GM12878 (cell line): ENCODE data around the gene M1AP. TPM values are rescaled to one million over a fixed set of nuclear protein-coding genes. Genes with fewer than 3 reads are reported as not detected.
A peak's percentile ranks its signal among the peaks of the same experiment; 100 is the strongest.

Experiments used
- ATAC-seq: fragments of 200-7000 bp; cut with Tn5 transposase; 3 replicates; pipeline ENCODE4 v1.9.1; 2020; ENCODE audit warnings: mild to moderate bottlenecking, moderate library complexity
- BruUV-seq: library from RNA; stranded (reverse); fragments of 400-500 nt; replicated peaks from 2 replicates; lab custom pipeline; 2021; lab: Mats Ljungman, UMichigan
- CTCF ChIA-PET: fragments of 300-600 bp; sonication (Branson Sonifier 250); formaldehyde crosslinking; extraction: SDS; loops from one replicate; lab custom pipeline; 2021; ENCODE audit warnings: inconsistent platforms; lab: Yijun Ruan, JAX
- POLR2A ChIA-PET: fragments of 350-600 bp; formaldehyde crosslinking; extraction: SDS; loops from one replicate; lab custom pipeline; 2021; ENCODE audit warnings: inconsistent platforms; lab: Charles Lee
- RAD21 ChIA-PET: fragments of 300-600 bp; sonication (Branson Sonifier 250); formaldehyde crosslinking; loops from one replicate; lab custom pipeline; 2023; ENCODE audit warnings: antibody characterized with exemption; ENCODE audit not compliant: unreplicated experiment; lab: Charles Lee
- SMC1A ChIA-PET: fragments of 300-600 bp; sonication (Branson Sonifier 250); formaldehyde crosslinking; loops from one replicate; lab custom pipeline; 2023; ENCODE audit not compliant: unreplicated experiment, uncharacterized antibody; lab: Charles Lee
- DNase-seq: peaks from one replicate; pipeline ENCODE4 v3.0.0-alpha.2; 2011; ENCODE audit warnings: low read depth, low spot score
- FAIRE-seq: peaks from 3 replicates; lab custom pipeline; 2011; peaks lifted over from hg19 to GRCh38; lab: Jason Lieb, UNC
- H2AFZ ChIP-seq: 2 replicates; pipeline ENCODE4 v1.6.0; 2011; ENCODE audit warnings: low read depth, low read length, control low read depth; ENCODE audit not compliant: control insufficient read depth
- H3K27ac ChIP-seq: 2 replicates; pipeline ENCODE4 v1.5.1; 2011; ENCODE audit warnings: control low read depth; ENCODE audit not compliant: control insufficient read depth, insufficient read depth
- H3K27me3 ChIP-seq, 2 experiments: replicated peaks in 1 of 2; 2 replicates each; pipeline versions ENCODE4 v1.6.0 to v1.6.1; 2011; ENCODE audit warnings: low read length in 1 of 2; ENCODE audit not compliant: control insufficient read depth in 2 of 2, insufficient read depth in 2 of 2
- H3K36me3 ChIP-seq, 2 experiments: 2 replicates each; pipeline ENCODE4 v1.5.1; 2011; ENCODE audit warnings: low read length in 1 of 2; ENCODE audit not compliant: control insufficient read depth in 2 of 2, insufficient read depth in 2 of 2
- H3K4me1 ChIP-seq: 2 replicates; pipeline ENCODE4 v1.6.1; 2011; ENCODE audit warnings: mild to moderate bottlenecking, low read length, moderate library complexity, mixed read lengths; ENCODE audit not compliant: control insufficient read depth, insufficient read depth
- H3K4me2 ChIP-seq: 2 replicates; pipeline ENCODE4 v1.6.0; 2011; ENCODE audit warnings: control low read depth; ENCODE audit not compliant: control insufficient read depth, insufficient read depth
- H3K4me3 ChIP-seq: fragments of 200-600 bp; sonication (generic); 2 replicates; pipeline ENCODE4 v1.5.1; 2016
- H3K79me2 ChIP-seq: 2 replicates; pipeline ENCODE4 v1.6.0; 2011; ENCODE audit warnings: low read length; ENCODE audit not compliant: control insufficient read depth, insufficient read depth
- H3K9ac ChIP-seq: 2 replicates; pipeline ENCODE4 v1.8.0; 2011; ENCODE audit warnings: low read length, control low read depth, mixed read lengths; ENCODE audit not compliant: control insufficient read depth, insufficient read depth
- H3K9me3 ChIP-seq: replicated peaks from 3 replicates; pipeline ENCODE4 v1.5.1; 2011; ENCODE audit warnings: mild to moderate bottlenecking, low read length; ENCODE audit not compliant: control insufficient read depth, insufficient read depth
- H4K20me1 ChIP-seq: 2 replicates; pipeline ENCODE4 v1.6.0; 2011; ENCODE audit not compliant: control insufficient read depth, insufficient read depth
- ETV6 ChIP-seq, 2 experiments: fragments of 450-650 bp in 1 of 2; IDR thresholded peaks in 1 of 2; conservative IDR thresholded peaks in 1 of 2; 2 replicates each; pipeline ENCODE4 v1.6.1; 2014; ENCODE audit warnings: antibody characterized with exemption in 1 of 2, borderline replicate concordance in 1 of 2, low read depth in 1 of 2, mild to moderate bottlenecking in 1 of 2, moderate library complexity in 1 of 2
- LARP7 ChIP-seq: fragments of 450-650 bp; IDR thresholded peaks from 2 replicates; pipeline ENCODE4 v1.6.1; 2017; ENCODE audit warnings: mild to moderate bottlenecking
- RB1 ChIP-seq: fragments of 450-650 bp; formaldehyde crosslinking; IDR thresholded peaks from 2 replicates; pipeline ENCODE4 v1.6.1; 2017; ENCODE audit warnings: mild to moderate bottlenecking, borderline replicate concordance
- TCF12 ChIP-seq: IDR thresholded peaks from 2 replicates; pipeline ENCODE4 v1.6.1; 2011; ENCODE audit warnings: low read depth, mild to moderate bottlenecking, low read length
- TCF3 ChIP-seq: IDR thresholded peaks from 2 replicates; pipeline ENCODE4 v1.6.1; 2012; ENCODE audit warnings: low read depth, mild to moderate bottlenecking, low read length, borderline replicate concordance; ENCODE audit not compliant: insufficient read depth
- WGBS: methylation state at CpG from one replicate; pipeline ENCODE4 v1.1.6; 2016; ENCODE audit warnings: low lambda C conversion rate; ENCODE audit not compliant: insufficient replicate concordance, insufficient coverage; ENCODE audit errors: missing lambda C conversion rate; 5-methylcytosine and 5-hydroxymethylcytosine counted together
- in situ Hi-C: fragments of 300-500 bp; cut with MboI; formaldehyde crosslinking; loops from 9 replicates; pipeline ENCODE4 v1.14.3; 2018; ENCODE audit warnings: mixed read lengths
- intact Hi-C: fragments of 100-400 bp; cut with micrococcal nuclease; formaldehyde crosslinking; loops from one replicate; pipeline ENCODE4 v1.14.2; 2022; ENCODE audit not compliant: unreplicated experiment
- polyA plus RNA-seq, 11 experiments: library from polyadenylated mRNA; depleted of rRNA in 4 of 11; unstranded in 6 of 11; stranded (reverse) in 5 of 11; fragments of >200 nt; fragmentation: Nextera tagmentation in 4 of 11; fragmentation: Illumina TruSeq in 1 of 11; extraction: Ambion mirVana in 4 of 11; extraction: Trizol in 1 of 11; gene quantifications; 1 replicate in 1 of 11; 2 replicates in 10 of 11; pipeline versions ENCODE4 v1.2.1 to v1.2.3, GENCODE V29; 2011 to 2016; ENCODE audit warnings: inconsistent platforms in 2 of 11, missing spikeins in 2 of 11, low read depth in 1 of 11
- total RNA-seq, 4 experiments: library from RNA; depleted of rRNA in 3 of 4; stranded (reverse); fragments of >200 nt in 3 of 4; fragmentation: Illumina TruSeq in 1 of 4; extraction: Trizol in 1 of 4; gene quantifications; 2 replicates each; pipeline versions ENCODE4 v1.2.1 to v1.2.3, GENCODE V29; 2013 to 2021

M1AP gene
- total and polyA plus RNA-seq, 10 of the 15 experiments (the other 5 are each of a cell fraction or from before 2014, with no cell fraction given), result 0.04 to 0.32 (median 0.16) TPM; not detected in 4

DNA sequence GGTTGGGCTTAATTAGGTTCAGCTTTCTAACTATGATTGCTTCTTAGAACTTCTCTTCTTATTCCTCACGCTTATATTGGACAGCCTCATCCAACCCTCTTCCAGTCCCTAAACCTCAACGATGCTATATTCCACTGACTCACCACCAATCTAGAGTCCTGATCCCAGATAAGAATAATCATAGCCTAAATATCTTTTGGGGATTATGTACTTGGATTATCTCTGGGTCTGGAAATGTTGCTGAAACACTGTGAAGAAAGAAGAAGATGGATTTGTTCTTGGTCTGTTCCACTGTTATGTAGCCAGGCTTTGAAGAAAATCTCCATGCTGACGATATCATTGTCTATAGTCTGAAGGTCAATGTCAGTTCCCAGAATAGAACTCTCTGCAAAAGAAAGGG is 66.7 kb downstream of the M1AP start:
- no peak overlapping the region for H3K9ac ChIP-seq
- no peak overlapping the region for H3K4me3 ChIP-seq
- DNase-seq (no peak), FAIRE-seq (no peak), ATAC-seq (no peak)
- no peaks in the 10 kb centered on the region for H3K36me3 ChIP-seq
- in situ Hi-C loops (loop anchor here (10.0 kb wide), 1 partner anchor 97 kb away; the partner anchor contains the start of genes CCDC142 and TTC31), intact Hi-C loops (loop anchor here (10.0 kb wide), 1 partner anchor 247 kb away; no protein-coding TSS in a partner anchor)
- TF ChIP-seq LARP7, result no peak
- RAD21 ChIA-PET, result interaction anchor here (8.7 to 11.0 kb wide), 3 partner anchors 6 to 52 kb away, joined by 96 to 158 read pairs (median 152); partner anchors contain the start of genes AUP1, DOK1, DQX1 and HTRA2
- no peaks in the 10 kb centered on the region for H3K27me3 ChIP-seq
- POLR2A ChIA-PET, result interaction anchor here (25.0 kb wide), 1 partner anchor 29 kb away, joined by 441 read pairs; the partner anchor contains the start of genes DOK1 and LOXL3
- H3K9me3 ChIP-seq, result no peaks in the 10 kb centered on the region
- no peak overlapping the region for H3K4me2 ChIP-seq
- peaks cover 54% of the 10 kb centered on the region for H3K4me1 ChIP-seq
- BruUV-seq, result no TSS peak
- H3K27ac ChIP-seq, result no peak overlapping the region
- SMC1A ChIA-PET, result interaction anchor here (3.0 to 11.0 kb wide), 5 partner anchors 10 to 51 kb away, joined by 15 to 371 read pairs (median 106); partner anchors contain the start of genes AUP1, DQX1, HTRA2 and LOXL3
- no peaks in the 10 kb centered on the region for H3K79me2 ChIP-seq
- WGBS, result 97% methylated on average over 3 of the region's 3 CpGs
- CTCF ChIA-PET, result interaction anchor here (0.9 to 11.2 kb wide), 6 partner anchors 10 to 77 kb away, joined by 4 to 281 read pairs (median 170); partner anchors contain the start of genes AUP1, DOK1, DQX1 and HTRA2
- no peaks in the 10 kb centered on the region for H4K20me1 ChIP-seq
- no peak overlapping the region for H2AFZ ChIP-seq

GRCh38 chr2:74578408-74578807 is 69.7 kb downstream of the M1AP start:
- Histone ChIP-seq H3K9ac (no peak overlapping the region), H3K4me3 (no peak overlapping the region), H3K27ac (peak overlapping the region; percentile 34; the same call in 1 of the 2 replicates), H2AFZ (peak overlapping the region; percentile 65; the same call in 1 of the 2 replicates), H3K4me1 (peaks cover 42% of the 10 kb centered on the region), H4K20me1 (no peaks in the 10 kb centered on the region), H3K9me3 (no peaks in the 10 kb centered on the region), H3K4me2 (peak overlapping the region; percentile 44), H3K36me3 (no peaks in the 10 kb centered on the region), H3K27me3 (no peaks in the 10 kb centered on the region), H3K79me2 (no peaks in the 10 kb centered on the region)
- ChIA-PET CTCF (interaction anchor here (0.6 to 17.4 kb wide), 9 partner anchors 8 to 399 kb away, joined by 3 to 281 read pairs (median 4); partner anchors contain the start of genes CCDC142, PCGF1 and TTC31), RAD21 (interaction anchor here (0.7 to 10.3 kb wide), 7 partner anchors 9 to 72 kb away, joined by 3 to 152 read pairs (median 6); partner anchors contain the start of gene LOXL3), POLR2A (interaction anchor here (0.7 to 25.0 kb wide), 4 partner anchors 12 to 46 kb away, joined by 3 to 441 read pairs (median 22); partner anchors contain the start of genes DOK1 and LOXL3), SMC1A (interaction anchor here (1.0 to 16.6 kb wide), 10 partner anchors 8 to 96 kb away, joined by 3 to 371 read pairs (median 14); partner anchors contain the start of genes CCDC142, LOXL3, PCGF1 and TTC31)
- intact Hi-C loops (no loop called here), in situ Hi-C loops (no loop called here)
- TF ChIP-seq ETV6 (conservative IDR thresholded peaks at IDR 0.05 in 1 of 2, IDR thresholded peaks at IDR 0.05 in 1 of 2; ENCODE audit: borderline replicate concordance in 1 of 2, low read depth in 1 of 2) (0 out of 4 replicates have a peak, but pooled peaks of 1 of the 2 experiments have one; percentile 22), TCF12 (peak; percentile 73), RB1 (no peak), TCF3 (peak; percentile 70; the same call in 1 of the 2 replicates)
- FAIRE-seq (peak; percentile 38), DNase-seq (no peak), ATAC-seq (peak; percentile 75)
- 0% methylated on average over 3 of the region's 3 CpGs for WGBS
- no TSS peak for BruUV-seq
